ENCODE measurements around the gene CAB39L.
"Not testable (repeated sequence)": the region's sequence is repeated elsewhere in the genome, so short reads cannot be mapped to it uniquely, and the experiment has no call there.

The CAB39L gene

GRCh38 chr13:49348751-49349150 is 95.1 kb downstream of the CAB39L start:
- DNase-seq (ENCODE audit: low read depth in 1 of 2, low spot score in 1 of 2): no peak

- DNase-seq (ENCODE audit: low read depth in 1 of 2, low spot score in 1 of 2): no peak
Measured at GRCh38 chr13:49347650-49348385, 96.0 kb downstream of the CAB39L start.

- no peak for DNase-seq (ENCODE audit: low read depth in 1 of 2, low spot score in 1 of 2)
Measured at GRCh38 chr13:49346460-49346859, 97.4 kb downstream of the CAB39L start.

GRCh38 chr13:49343731-49344130 is 100.1 kb downstream of the CAB39L start:
- DNase-seq (ENCODE audit: low read depth in 1 of 2, low spot score in 1 of 2): no peak

- DNase-seq (ENCODE audit: low read depth in 1 of 2, low spot score in 1 of 2): no peak
Measured at GRCh38 chr13:49343255-49343654, 100.6 kb downstream of the CAB39L start.

- no peak for DNase-seq (ENCODE audit: low read depth in 1 of 2, low spot score in 1 of 2)
Measured at GRCh38 chr13:49342454-49342853, 101.4 kb downstream of the CAB39L start.

GRCh38 chr13:49341941-49342340 is 101.9 kb downstream of the CAB39L start:
- no peak for DNase-seq (ENCODE audit: low read depth in 1 of 2, low spot score in 1 of 2)

- no peak for DNase-seq (ENCODE audit: low read depth in 1 of 2, low spot score in 1 of 2)
Measured at GRCh38 chr13:49341517-49341916, 102.3 kb downstream of the CAB39L start.

GRCh38 chr13:49340161-49340560 is 103.7 kb downstream of the CAB39L start:
- no peak for DNase-seq (ENCODE audit: low read depth in 1 of 2, low spot score in 1 of 2)

GRCh38 chr13:49336655-49337054 is 107.2 kb downstream of the CAB39L start:
- no peak for DNase-seq (ENCODE audit: low read depth in 1 of 2, low spot score in 1 of 2)

- no peak for DNase-seq (ENCODE audit: low read depth in 1 of 2, low spot score in 1 of 2)
Measured at GRCh38 chr13:49330546-49330864, 113.4 kb downstream of the CAB39L start.

GRCh38 chr13:49329831-49330545 is 113.9 kb downstream of the CAB39L start:
- DNase-seq (ENCODE audit: low read depth in 1 of 2, low spot score in 1 of 2): no peak

- not testable (repeated sequence) for DNase-seq (ENCODE audit: low read depth in 1 of 2, low spot score in 1 of 2)
Measured at GRCh38 chr13:49327145-49327544, 116.7 kb downstream of the CAB39L start.

- no peak for DNase-seq (ENCODE audit: low read depth in 1 of 2, low spot score in 1 of 2)
Measured at GRCh38 chr13:49326222-49326917, 117.5 kb downstream of the CAB39L start.

GRCh38 chr13:49323344-49323743 is 120.5 kb downstream of the CAB39L start:
- no peak for DNase-seq (ENCODE audit: low read depth in 1 of 2, low spot score in 1 of 2)

GRCh38 chr13:49322702-49323101 is 121.2 kb downstream of the CAB39L start:
- DNase-seq (ENCODE audit: low read depth in 1 of 2, low spot score in 1 of 2): no peak

- no peak for DNase-seq (ENCODE audit: low read depth in 1 of 2, low spot score in 1 of 2)
Measured at GRCh38 chr13:49320975-49321374, 122.9 kb downstream of the CAB39L start.

GRCh38 chr13:49319951-49320350 is 123.9 kb downstream of the CAB39L start:
- DNase-seq (ENCODE audit: low read depth in 1 of 2, low spot score in 1 of 2): no peak

GRCh38 chr13:49319551-49319950 is 124.3 kb downstream of the CAB39L start:
- no peak for DNase-seq (ENCODE audit: low read depth in 1 of 2, low spot score in 1 of 2)

GRCh38 chr13:49315756-49316482 is 127.9 kb downstream of the CAB39L start:
- no peak for DNase-seq (ENCODE audit: low read depth in 1 of 2, low spot score in 1 of 2)

GRCh38 chr13:49315036-49315565 is 128.8 kb downstream of the CAB39L start:
- DNase-seq (ENCODE audit: low read depth in 1 of 2, low spot score in 1 of 2): no peak

All from activated CD4-positive, alpha-beta T cell treated with anti-CD3 and anti-CD28 coated beads, Interleukin-2, amount 50 U/mL, for 24 hours (primary cell).